GM18511 (cell line): ENCODE data around the gene CNEP1R1.
"Not testable (repeated sequence)": the region's sequence is repeated elsewhere in the genome, so short reads cannot be mapped to it uniquely, and the experiment has no call there.

Source experiments
- ATAC-seq: cut with Tn5 transposase; IDR thresholded peaks from one replicate; pipeline ENCODE4 v1.9.1; 2021; ENCODE audit warnings: mild to moderate bottlenecking, moderate library complexity; ENCODE audit not compliant: unreplicated experiment

Gene CNEP1R1, protein sequence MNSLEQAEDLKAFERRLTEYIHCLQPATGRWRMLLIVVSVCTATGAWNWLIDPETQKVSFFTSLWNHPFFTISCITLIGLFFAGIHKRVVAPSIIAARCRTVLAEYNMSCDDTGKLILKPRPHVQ

DNA sequence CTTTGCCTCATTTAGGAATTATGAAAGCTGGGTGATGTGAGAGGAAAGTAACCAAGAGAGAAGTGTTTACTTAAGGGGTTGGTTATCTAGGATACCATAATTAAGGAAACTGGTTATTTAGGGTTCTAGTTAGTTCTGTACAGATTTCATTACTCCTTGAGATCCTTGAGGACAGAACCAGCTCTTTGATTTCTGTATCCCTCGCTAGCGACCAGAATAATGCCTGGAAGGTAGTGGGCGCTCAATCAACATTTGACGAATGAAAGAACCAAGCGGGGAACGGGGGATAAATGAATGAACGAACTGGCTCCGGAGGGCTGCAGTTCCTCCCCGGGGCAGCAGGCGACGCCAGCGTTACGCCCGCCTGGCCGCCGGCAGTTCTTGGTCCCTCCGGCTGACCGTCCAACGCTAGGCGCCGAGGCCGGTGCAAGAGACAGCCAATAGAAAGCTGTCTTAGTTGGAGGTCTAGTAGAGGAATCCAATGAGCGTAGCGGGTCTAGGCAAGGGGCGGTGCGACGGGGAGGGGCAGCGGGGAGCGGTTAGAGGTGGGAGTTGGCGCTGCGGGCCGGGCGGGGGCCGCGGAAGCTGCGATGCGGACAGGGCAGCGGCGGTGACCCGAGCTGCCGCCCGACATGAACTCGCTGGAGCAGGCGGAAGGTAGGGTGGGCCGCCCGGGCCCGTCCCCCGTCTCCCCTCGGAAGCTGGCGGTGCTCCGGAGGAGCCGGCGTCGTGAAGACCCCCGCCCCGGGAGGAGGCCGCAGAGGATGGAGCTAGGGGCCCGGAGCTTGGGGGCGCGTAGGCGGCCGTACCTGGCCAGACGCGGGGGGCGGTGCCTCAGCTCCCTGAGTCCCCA is at the start of gene CNEP1R1:
Gene CNEP1R1, plus strand, starts transcription at position 542 of the 853 bp plus-strand sequence. Its CDS starts 91 bp downstream, at position 633.
- peak; percentile 99 for ATAC-seq

DNA sequence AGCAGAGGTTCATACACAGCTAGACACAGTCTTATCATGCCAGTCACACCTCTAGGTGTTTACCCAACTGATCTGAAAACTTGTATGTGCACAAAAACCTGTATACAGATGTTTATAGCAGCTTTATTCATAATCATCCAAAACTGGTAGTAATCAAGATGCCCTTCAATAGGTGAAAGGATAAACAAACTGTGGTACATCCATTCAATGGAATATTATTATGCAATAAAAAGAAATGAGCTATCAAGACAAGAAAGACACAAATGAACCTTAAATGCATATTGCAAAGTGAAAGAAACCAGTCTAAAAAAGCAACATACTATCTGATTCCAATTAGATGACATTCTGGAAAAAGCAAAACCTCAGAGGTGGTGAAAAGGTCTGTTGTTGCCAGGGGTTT is 47.6 kb upstream of the CNEP1R1 start:
- no peak for ATAC-seq

DNA sequence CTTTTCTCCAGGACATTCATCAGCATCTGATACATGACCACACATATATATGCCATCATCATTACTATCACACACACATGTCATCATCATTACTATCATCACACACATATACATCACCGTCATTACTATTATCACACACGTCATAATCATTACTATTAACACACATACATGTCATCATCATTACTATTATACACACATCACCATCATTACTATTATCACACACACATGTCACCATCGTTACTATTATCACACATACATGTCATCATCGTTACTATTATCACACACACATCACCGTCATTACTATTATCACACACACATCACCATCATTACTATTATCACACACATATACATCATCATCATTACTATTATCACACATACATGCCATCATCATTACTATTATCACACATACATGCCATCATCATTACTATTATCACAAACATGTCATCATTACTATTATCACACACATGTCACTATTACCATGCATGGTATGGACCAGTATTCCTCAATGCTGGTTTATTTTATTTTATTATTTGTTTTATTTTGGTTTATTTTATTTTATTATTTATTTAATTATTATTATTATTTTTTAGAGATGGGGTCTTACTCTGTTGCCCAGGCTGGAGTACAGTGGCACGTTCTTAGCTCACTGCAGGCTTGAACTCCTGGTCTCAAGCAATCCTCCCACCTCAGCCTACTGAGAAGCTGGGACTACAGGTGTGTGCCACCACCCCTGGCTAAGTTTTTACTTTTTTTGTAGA is 46.3 kb upstream of the CNEP1R1 start:
- no peak for ATAC-seq

DNA sequence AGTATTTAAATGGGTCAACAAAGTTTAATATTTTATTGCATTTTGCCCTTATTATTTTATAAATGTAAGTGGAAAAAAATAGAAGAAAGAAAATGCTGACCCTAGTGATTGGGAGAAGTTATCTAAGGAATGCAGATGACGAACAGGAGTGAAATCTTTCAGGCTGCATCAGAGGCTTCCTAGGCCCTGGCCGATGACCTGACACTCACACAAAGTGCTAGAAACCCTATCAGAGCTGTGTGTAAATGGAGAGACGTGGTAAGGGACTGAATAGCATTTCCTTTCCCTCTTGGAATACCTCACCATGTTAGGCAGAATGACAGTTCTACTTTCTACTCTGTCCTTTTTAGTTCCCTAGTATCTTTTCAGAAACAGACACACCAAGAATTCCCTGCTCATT is 44.9 kb upstream of the CNEP1R1 start:
- ATAC-seq = no peak

- ATAC-seq = no peak
Observed at GRCh38 chr16:49986351-49987124, 38.5 kb upstream of the CNEP1R1 start.

- ATAC-seq = no peak
Observed at GRCh38 chr16:49987381-49987780, 37.6 kb upstream of the CNEP1R1 start.

GRCh38 chr16:49992825-49993224 is 32.2 kb upstream of the CNEP1R1 start:
- no peak for ATAC-seq

DNA sequence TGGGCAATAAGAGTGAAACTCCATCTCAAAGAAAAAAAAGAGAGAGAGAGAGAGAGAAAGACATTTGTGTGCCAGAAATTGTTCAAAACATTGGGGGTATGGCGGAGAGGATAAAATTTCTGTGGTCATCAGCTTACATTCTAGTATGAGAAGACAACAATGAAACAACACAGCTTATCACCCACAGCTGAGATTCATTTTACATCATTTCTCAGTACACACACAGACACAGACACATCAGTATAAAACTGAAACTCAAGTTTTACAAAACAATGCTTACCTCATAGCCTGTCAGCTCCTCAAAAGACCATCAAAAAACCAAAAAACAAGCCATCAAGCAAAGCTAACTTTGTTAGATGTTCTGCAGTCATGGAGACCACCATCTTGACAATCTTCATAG is 31.4 kb upstream of the CNEP1R1 start:
- no peak for ATAC-seq

DNA sequence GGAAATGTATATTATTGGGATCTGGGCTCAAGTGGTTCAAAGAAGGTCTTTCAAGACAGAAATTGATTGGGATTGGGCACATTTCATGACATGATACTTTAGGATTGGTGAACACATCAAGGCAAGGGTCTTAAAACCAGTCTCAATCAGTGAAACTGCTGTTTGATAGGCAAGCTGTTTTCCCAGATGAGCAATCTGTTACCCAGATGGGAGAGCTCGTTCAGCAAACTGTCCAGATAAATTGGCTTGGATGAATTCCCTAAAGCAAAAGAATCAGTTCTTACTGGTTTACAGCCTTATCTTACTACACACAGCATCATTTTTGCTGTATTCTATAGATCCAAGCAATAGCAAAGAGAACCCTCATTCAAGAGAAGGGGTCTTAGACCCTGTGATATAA is 31.0 kb upstream of the CNEP1R1 start:
- ATAC-seq = no peak

DNA sequence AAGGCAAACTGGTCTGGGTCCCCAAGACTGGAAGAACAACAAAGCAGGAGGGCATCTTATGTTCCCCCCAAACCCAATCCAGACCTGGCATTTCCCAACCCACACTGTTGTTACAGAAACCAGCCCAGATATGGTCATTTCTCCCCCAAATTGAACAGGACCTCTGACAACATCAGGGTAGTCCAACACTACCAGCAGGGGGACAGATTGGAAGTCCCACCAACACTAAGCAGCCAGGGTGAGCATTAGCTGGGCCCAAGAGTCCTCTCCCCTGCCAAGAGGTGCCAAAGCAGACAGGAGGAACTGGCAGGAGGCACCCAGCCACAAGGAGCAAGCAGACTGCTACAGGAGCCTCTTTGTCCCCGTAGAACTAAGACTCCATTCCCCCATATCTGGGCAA is 29.3 kb upstream of the CNEP1R1 start:
- no peak for ATAC-seq

DNA sequence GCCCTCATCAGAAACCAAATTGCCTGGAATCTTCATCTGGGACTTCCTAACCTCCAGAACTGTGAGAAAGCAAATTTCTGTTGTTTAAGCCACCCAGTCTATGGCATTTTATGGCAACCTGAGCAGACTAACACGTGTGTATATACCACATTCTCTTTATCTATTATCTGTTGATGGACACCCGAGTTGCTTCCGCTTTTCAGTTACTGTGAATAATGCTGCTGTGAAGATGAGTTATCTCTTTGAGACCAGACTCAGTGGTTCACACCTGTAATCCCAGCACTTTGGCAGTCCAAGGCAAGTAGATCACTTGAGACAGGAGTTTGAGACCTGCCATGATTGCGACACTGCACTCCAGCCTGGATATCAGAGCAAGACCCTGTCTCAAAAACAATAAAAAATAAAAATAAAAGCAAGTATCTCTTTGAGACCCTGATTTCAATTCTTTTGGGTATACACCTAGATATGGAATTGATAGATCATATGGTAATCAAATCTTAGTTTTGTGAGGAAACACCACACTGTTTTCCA is 27.2 kb upstream of the CNEP1R1 start:
- no peak for ATAC-seq

- ATAC-seq = no peak
Observed at GRCh38 chr16:49998991-49999390, 26.0 kb upstream of the CNEP1R1 start.

GRCh38 chr16:50001144-50001543 is 23.9 kb upstream of the CNEP1R1 start:
- no peak for ATAC-seq

DNA sequence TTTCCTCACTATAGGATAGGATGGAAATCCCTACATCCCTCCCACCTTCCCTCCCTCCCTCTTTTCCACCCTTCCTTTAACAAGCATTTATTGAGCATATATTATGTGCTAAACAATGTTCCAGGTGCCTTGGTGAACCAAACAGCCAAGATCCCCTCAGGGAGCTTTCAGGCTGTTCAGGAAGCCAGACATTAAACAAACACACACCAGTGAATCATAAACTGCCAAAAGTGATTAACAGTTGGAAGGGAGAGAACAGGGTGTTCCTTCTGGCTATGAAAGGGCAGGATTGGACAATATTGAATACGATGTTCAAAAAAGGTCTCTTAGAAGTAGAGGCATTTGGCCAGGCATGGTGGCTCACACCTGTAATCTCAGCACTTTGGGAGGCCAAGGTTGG is 22.8 kb upstream of the CNEP1R1 start:
- ATAC-seq = no peak

GRCh38 chr16:50004239-50004638 is 20.8 kb upstream of the CNEP1R1 start:
- ATAC-seq = no peak

GRCh38 chr16:50006964-50007363 is 18.1 kb upstream of the CNEP1R1 start:
- no peak for ATAC-seq

DNA sequence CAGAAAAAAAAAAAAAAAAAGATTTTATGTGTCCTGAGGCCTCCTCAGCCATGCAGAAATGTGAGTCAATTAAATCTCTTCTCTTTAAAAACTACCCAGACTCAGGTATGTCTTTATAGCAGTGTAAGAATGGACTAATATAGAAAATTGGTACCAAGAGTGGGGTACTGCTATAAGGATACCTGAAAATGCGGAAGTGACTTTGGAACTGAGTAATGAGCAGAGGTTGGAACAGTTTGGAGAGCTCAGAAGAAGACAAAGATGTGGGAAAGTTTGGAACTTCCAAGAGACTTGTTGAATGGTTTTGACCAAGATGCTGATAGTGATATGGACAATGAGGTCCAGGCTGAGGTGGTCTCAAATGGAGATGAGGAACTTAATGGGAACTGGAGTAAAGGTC is 17.3 kb upstream of the CNEP1R1 start:
- ATAC-seq = no peak

- ATAC-seq = no peak
Observed at GRCh38 chr16:50010212-50010611, 14.8 kb upstream of the CNEP1R1 start.

DNA sequence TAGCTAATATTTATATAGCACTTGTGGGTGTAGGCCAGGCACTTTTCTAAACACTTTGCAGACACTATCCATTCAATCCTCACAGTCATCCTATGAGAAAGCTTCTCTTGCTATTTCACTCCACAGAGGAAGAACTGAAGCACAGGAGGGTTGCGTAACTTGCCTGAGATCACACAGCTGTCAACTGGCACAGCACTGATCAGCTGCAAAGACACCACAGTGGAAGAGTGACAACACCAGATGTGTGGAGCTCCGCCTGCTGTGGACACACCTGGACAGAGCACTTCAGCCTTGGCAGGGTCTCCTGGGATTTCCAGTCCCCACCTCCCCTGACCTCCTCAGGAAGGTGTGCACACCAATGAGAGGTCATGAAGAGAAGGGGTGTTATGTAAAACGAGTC is 13.3 kb upstream of the CNEP1R1 start:
- ATAC-seq = no peak

DNA sequence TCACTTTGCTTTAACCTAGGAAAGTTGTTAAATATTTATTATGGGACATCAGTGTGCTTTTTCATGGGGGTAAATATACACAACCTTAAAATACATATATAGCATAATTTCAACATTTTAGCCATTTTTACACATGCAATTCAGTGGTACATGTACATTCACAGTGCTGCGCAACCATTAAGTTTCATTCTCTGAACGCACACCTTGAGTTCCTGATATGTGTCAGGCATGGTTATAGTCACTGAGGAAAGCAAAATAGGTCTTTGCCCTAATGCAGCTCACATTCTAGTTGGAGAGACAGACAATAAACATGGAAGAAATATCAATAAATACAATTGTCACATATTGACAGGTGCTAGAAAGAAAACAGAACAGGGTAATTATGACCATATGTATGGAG is 12.8 kb upstream of the CNEP1R1 start:
- no peak for ATAC-seq

DNA sequence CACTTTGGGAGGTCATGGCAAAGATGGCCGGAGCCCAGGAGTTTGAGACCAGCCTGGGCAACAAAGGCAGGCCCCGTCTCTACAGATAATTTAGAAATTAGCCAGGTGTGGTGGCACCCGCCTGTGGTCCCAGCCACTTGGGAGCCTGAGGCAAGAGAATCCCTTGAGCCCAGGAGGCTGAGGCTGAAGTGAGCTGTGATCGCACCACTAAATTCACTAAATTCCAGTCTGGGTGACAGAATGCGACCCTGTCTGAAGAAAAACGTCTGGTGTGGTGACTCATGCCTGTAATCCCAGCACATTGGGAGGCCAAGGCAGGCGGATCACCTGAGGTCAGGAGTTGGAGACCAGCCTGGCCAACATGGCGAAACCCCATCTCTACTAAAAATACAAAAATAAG is 10.8 kb upstream of the CNEP1R1 start:
- ATAC-seq = not testable (repeated sequence)
